GM19328 (cell line): ENCODE data around the gene SETMAR.
"Not testable (repeated sequence)": the region's sequence is repeated elsewhere in the genome, so short reads cannot be mapped to it uniquely, and the experiment has no call there.

Experiments used
- ATAC-seq: cut with Tn5 transposase; IDR thresholded peaks from one replicate; pipeline ENCODE4 v1.9.1; 2021; ENCODE audit warnings: mild to moderate bottlenecking, moderate library complexity; ENCODE audit not compliant: unreplicated experiment

The SETMAR gene

DNA sequence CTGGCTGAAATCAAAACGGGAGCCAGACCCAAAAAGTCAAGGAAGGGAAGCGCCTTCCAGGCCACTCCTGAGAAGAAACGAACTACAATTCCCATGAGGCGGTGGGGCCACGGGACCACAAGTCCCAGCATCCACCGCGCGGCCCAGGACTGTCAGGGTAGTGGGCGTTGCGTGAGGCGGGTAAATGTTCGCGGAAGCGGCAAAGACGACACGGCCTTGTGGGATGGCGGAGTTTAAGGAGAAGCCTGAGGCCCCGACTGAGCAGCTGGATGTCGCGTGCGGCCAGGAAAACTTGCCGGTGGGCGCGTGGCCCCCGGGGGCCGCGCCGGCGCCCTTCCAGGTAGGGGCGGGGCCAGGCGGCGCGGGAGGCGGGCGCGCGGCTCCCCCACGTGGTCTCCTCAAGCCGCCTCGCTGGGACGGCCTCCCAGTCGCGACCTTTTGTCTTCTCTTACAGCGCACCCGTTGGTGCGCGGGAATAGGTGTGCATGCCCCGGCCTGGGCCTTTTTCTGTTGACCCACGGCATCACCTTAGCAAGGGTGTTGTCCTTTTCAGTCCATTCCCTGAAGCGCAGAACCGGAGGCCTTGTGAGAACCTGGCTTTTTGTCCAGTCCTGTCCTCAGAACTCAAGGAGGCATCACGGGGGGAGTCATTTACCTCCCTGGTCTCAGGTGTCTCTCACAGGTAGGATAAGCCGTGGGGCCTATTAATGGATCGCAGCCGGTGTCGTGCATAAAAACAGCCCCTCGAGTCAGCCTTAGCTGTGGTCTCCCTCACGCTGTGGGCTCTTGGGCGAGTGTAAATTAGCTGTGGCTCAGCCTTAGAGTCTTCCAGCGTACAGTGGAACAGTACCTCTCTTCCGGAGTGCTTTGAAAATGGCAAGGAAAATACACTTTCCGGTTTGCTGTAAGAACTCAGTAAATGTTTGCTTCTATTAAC is at the start of gene SETMAR:
Gene SETMAR, plus strand, starts transcription at position 183 of the 937 bp plus-strand sequence. Its CDS starts 2 bp downstream, at position 185.
- peak; percentile 97 for ATAC-seq

DNA sequence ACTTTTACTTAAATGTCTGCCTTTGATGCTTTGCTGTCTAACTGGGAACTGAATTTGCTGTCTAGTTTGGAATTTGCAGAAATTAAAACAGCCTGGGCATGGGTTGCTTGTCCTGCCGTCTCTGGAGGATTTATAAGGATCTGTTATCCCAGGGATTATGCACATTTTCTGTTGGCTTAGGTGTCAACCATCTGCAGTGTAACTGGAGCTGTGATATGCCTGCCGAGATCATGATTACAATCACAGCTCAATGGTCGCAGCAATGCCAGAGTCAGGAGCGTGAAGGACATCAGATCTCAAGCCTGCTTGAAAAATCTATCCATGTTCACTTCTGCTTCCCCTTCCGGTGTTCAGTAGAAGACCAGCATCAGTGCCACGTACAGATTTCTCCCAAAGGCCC is 41.8 kb upstream of the SETMAR start:
- no peak for ATAC-seq

DNA sequence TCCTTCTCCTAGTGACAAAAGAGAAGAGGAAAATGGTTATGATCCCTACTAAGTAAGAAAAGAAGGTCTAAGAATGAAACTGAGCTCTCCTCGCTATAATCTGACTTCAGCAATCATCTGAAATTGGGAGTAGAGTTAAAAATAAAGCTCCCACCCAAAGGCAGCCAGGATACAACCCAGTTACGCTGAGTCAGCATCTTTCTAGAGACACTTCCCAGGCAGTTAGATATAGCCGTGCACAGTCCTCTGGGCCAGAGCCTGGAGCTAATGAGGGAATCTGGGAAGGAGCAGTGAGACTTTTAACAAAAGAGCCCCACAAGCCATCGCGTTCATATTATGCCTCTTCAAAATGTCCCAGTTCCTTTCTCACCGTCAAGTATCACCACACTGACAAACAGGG is 39.1 kb upstream of the SETMAR start:
- no peak for ATAC-seq

DNA sequence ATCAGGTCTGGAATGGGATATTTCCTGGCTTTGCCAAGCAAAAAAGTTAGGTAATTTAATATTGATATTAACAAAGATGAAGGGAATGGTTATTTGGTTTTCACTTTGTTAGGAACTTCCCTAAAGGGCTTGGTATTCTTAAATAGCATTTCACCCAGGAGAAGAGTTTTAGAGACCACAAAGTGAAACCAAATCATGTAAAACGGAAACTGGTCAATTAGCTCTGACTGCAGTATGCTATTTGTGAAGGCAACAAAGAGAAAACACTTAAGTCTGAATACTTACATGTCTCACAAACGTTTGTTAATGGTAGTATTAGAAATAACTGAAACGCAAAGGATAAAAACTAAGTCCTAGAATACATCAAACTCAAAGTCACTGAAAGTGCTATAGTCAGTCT is 32.4 kb upstream of the SETMAR start:
- no peak for ATAC-seq

DNA sequence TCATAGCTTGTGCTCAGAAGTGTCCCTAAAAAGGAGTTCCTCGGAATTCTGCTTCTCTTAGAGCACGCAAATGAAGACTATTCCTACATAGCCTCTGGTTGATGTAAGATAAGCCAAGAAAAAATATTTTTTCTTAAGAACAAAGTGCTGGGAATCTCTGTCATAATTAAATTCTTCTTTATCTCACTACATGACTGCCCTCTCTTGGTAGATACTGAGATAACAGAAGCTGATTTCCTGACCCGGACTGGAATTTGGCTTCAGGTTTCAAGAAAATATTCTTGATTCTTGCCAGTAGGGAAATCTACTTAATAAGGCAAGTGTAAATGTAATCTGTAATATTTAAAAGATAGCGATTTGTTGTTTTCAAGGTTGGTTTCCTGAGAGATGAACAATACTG is 31.3 kb upstream of the SETMAR start:
- ATAC-seq = no peak

DNA sequence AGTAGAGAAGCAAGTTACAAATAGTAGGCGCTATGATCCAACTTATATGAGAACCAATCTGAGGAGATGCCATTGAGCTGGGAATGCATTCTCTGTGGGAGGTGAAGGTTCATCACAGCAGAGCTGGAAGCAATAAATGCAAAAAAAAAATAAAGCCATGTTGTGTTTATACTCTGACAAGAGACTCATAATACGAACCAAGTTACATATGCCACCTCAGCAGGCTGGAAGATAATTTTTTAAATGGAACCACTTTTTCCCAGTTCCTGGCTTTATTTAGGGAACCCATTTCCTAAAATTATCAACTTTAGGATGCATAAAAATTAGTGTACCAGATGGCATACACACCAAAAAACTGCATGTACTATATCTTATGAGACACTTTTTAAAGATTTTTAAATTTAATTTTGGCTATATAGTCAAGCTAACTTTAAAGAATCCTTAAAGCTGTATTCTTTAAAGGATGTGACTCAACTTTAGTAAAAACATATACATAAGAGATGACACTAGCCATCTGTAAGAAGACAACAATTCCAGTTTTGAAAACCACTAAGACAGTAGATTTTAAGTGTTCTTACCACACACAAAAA is 23.6 kb upstream of the SETMAR start:
- ATAC-seq = no peak

DNA sequence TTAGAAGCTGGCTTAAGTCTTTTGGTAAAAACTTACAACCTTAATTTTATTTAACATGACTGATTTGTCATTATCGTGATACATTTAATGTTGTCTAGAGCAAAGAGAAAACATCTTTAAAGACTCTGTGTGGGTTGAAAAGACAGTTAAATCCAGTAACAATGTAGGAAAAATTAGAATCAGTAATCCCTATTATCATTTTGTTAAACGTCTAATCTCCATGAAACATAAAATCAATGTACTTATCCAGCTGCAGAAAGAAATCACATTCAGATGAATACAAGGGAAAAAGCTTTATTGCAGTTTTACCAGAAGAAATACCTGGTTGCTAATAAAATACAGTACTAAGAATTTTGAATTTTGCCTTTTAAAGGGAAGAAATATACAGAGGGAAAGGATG is 21.2 kb upstream of the SETMAR start:
- ATAC-seq = no peak

DNA sequence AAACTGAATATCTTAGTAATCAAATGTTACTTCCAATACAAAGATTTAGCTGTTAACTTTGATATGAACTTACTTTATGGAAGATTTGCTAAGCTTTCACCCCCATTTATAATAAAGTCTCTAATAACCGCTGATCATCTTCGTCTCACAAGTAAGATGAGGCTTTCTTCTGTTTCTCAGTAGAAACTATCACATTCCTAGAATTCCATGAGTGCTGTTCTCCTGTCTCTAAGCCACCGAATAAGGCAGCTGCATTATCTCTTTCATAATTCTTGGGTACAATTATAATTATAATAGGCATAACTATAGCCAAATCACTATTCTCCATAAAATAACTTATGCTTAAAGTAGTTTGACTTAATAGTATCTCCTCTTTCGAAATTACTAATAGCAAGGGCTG is 18.3 kb upstream of the SETMAR start:
- no peak for ATAC-seq

DNA sequence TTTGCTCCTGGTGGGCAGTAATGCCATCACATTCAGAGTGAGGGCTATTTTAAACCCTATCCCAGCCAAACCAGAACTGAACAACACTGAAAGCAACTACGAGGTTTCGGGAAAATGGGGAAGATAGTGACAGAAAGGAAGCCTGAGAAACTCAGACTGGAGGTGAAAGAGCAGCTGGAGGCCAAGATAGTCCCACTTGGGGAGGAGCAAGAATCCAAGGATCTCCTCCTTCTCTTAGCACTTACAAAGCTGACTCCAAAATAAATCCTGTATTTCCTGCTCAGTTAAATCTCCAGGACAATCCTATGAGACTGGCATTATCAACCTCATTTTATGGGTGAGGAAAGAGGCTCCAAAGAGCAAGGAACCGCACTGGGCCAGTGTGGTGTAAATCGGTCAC is 14.1 kb upstream of the SETMAR start:
- ATAC-seq = no peak

DNA sequence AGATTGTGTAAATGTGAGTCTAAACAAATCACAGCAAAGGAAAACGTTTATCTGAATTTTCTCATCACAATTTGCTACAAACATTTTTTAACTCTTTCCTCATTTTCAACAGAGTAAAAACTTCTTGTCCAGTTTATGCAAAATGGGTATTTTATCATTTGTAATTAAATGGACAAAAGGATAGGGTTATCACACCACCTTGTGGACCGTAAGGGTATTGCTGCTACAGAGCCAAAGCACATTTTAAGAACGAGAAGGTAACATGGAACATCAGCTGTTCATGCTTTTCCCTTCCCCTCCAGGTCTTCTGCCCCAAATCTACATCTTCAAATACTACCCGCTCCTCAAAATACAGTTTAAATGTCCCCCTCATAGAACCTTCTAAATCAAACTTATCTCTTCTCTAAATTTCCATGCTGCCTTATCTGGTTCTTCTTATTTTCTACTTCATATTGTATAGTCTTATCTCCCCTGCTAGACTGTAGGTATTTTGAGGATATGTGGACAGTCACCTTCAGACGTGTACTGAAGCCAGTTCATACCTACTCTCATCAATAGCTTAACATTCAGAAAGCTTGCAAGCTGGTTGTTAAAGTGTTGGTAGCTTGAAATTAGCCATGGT is 12.8 kb upstream of the SETMAR start:
- ATAC-seq = no peak

DNA sequence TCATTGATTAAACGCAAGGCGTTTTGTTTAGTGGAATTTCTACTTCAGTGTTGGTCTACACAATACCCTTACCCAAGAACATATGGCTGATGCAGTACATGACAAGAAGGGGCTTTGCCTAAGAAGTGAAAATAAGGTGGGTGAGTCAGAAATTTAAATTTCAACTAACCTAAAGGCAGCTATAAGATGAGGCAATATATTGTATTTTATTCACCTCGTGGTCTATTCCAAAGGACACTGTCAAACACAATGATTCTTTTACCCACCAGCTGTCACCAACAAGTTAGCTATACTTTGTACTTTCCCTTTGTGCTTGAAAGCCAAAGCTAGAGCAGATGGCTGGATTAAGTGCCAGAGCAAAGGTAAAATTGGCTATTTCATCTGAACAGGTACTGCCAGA is 10.9 kb upstream of the SETMAR start:
- no peak for ATAC-seq

DNA sequence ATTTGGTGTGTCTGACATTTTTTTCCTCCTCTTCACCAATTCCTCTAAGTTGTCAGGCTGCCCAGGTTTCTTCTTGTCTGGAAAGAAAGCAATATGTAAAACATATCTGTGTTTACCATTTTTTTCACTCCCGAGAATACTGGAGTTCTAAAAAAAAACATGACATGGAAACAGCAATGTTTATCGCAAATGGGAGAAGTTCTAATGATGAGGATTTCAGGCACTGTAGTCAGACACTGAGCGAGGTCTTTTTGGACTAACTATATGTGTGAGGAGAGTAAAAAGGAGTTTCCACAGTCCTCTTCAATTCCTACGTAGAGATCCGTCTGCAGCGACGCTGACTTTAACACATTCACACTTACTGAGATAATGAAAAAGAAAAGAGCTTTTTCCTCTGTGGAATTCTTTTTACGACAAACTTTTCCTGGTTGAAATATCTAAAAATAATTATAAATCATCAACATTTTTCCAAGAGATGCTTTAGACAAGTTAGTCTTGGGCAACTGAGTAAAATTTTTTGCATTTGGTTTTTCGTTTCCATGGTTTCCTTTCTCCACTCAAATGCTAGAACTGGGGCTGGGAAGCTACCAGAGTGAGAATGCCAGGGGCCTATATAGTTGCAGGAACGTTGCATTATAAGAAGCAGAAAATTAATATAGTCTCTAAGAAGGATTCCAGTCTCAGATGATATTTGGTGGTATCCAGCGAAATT is 8.4 kb upstream of the SETMAR start:
- no peak for ATAC-seq

DNA sequence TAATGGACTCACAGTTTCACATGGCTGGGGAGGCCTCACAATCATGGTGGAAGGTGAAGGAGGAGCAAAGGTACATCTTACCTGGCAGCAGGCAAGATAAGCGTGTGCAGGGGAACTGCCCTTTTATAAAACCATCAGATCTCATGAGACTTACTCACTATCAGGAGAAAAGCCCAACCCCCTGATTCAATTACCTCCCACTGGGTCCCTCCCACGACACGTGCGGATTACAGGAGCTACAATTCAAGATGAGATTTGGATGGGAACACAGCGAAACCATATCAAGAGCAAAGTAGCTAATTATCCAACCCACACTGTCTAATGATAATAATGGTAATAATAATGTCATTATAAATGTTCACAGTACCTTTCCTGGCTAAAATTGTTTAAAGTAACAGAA is 6.7 kb upstream of the SETMAR start:
- ATAC-seq = not testable (repeated sequence)

DNA sequence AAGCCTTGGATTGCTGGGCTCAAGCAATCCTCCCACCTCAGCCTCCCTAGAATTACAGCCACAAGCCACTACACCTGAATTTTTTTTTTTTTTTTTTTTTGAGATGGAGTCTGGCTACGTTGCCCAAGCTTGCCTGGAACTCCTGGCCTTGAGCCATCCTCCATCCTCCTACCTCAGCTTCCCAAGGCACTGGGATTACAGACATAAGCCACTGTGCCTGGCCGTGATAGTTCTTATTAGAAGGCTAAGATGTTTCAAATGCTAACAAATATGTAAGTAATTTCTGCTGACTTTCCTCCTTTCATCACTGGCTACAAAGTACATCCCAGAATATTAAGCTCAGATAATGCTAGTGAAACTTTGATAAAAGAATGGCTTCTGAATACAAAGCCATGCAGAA is 5.7 kb upstream of the SETMAR start:
- ATAC-seq = no peak

DNA sequence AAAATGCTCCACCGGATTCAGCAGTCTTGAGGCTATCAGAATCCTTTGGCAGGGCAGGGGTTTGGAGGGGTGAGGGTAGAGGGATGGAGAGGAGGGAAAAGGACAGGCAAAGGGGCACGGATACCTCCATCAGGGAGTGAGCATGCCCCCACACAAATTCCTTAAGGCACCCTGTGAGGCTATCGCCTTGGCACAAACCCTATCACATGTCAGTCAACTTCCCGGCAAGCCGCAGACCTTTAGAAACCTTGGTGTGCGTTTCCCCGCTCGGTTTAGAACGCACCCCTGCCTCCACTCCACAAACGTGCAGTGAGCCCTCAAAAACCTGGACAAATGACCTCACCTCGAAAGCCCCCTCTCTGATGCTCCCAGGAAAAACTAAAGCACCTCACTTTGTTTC is 422 bp upstream of the SETMAR start:
- no peak for ATAC-seq

DNA sequence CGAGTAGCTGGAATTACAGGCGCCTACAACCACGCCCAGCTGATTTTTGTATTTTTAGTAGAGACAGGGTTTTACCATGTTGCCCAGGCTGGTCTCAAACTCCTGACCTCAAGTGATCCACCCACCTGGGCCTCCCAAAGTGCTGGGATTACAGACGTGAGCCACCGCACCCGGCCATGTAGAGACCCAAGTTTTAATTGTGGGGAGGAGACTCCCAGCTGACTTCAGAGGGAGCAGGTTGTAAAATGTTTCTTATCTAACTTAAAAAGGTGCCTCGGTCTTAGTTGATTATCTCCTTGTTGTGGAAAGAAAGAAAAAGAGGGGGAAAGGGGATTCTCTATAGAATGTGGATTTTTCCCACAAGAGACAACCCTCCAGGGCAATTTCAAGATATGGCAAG is 2.0 kb downstream of the SETMAR start:
- ATAC-seq = not testable (repeated sequence)

DNA sequence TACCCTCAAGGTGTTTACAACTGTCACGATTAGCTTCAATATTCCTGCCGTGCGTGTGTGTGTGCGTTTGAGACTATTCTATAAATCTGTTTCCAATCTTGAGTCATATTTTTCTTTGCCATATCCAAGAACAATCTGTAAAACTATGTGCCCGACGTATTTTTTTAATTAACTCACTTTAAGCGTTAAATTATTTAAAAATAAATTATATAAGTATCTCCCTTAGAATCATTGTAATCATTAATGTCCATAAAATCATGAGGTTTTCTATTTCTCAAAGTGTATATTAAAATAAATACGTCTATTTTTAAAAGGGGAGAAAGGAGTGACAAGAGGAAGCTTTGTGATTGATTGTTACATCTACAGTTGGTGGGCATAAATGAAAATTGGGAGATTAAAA is 2.9 kb downstream of the SETMAR start:
- no peak for ATAC-seq

DNA sequence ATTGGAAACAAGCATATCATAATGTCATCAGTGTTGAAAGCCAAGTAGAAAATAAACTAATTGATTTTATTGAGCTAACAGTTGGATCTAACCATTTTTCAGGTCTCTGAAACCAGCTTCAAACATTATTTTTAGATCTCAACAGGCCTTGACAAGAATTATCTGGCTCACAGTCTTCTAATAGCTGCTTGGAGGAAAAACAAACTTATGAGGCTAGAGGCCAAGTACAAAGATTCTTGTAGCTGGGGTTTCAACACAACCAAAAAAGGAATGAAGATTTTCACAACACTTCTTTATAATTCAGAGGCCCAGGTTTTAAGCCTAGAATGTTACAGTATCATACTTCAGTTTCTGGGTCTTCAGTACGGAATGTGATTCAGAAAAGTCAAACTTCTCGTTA is 3.7 kb downstream of the SETMAR start:
- no peak for ATAC-seq

DNA sequence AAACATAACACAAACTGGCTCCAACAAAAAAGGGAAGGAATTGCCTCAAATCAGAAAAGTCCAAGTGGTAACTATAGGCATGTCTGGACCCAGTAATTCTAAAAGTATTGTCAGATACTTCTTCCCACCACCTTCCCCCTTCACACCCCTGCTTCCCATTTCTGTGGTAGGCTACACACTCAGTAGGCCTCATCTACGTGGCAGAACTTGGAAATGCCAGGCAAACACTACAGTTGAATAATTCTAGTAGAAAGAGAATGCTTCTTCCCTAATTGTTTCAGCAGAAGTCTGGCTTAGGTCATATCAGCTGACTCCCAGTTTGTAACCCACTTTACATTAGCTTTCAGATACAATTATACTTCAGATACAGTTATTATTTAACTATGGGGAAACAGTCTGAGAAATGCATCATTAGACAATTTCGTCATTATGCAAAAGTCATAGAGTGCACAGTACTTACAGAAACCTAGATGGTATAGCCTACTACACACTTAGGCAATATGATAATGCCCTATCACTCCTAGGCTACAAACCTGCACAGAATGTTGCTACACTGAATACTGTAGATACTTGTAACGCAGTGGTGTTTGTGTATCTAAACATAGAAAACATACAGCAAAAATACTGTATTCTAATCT is 6.4 kb downstream of the SETMAR start:
- no peak for ATAC-seq

DNA sequence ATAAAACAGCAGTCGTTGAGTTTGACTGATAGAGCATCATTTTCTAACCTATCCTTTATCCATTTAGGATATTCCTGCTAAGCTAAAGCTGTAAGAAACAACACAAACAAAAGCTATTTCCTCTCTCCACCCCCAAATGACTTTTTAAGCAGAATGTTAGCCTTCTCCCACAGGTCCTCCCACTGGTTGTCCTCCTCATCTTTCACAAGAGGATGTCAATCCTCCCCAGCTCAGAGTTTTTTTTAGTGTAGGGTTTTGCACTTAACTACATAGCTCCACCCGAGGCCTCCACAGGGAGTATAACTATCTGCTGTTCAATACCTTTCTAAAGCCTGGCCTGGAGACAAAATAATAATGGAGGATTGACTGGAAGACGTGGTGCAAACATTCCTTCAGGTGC is 7.8 kb downstream of the SETMAR start:
- no peak for ATAC-seq

DNA sequence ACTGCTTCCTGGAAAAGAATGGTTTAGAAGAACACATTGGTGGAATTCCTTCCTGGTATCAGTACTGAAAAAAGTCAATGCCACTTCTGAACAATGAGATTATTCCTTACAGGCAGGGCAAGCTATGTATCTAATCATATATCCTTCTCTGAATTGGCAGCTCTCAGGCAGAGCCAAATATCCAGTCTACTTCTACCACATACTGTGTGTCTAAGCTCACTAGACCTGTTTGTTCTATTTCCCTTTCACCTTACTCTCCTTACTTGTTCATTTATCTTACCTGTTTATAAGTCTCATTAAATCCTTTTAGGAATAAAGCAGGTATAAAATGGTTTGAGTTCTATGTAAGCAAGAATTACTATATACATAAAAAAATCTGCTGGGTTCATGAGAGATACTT is 8.3 kb downstream of the SETMAR start:
- ATAC-seq = no peak
